GM21576 (cell line): ENCODE data around the gene SCARF2.
A peak's percentile ranks its signal among the peaks of the same experiment; 100 is the strongest.
"Not testable (repeated sequence)": the region's sequence is repeated elsewhere in the genome, so short reads cannot be mapped to it uniquely, and the experiment has no call there.

Experiments
- ATAC-seq: cut with Tn5 transposase; IDR thresholded peaks from one replicate; pipeline ENCODE4 v1.9.1; 2021; ENCODE audit warnings: mild to moderate bottlenecking, moderate library complexity; ENCODE audit not compliant: unreplicated experiment

The SCARF2 gene

GRCh38 chr22:20463324-20464095 is 25.9 kb upstream of the SCARF2 start:
- no peak for ATAC-seq

- no peak for ATAC-seq
Measured at GRCh38 chr22:20459862-20460261, 22.2 kb upstream of the SCARF2 start.

GRCh38 chr22:20459152-20459542 is 21.5 kb upstream of the SCARF2 start:
- ATAC-seq, result no peak

GRCh38 chr22:20458530-20459151 is 21.0 kb upstream of the SCARF2 start:
- ATAC-seq, result no peak

- no peak for ATAC-seq
Measured at GRCh38 chr22:20457506-20458240, 20.0 kb upstream of the SCARF2 start.

- ATAC-seq, result no peak
Measured at GRCh38 chr22:20456722-20457076, 19.1 kb upstream of the SCARF2 start.

- ATAC-seq, result peak; percentile 56
Measured at GRCh38 chr22:20456064-20456721, 18.6 kb upstream of the SCARF2 start.

- no peak for ATAC-seq
Measured at GRCh38 chr22:20455709-20456063, 18.1 kb upstream of the SCARF2 start.

GRCh38 chr22:20453222-20453621 is 15.6 kb upstream of the SCARF2 start:
- ATAC-seq, result no peak

- no peak for ATAC-seq
Measured at GRCh38 chr22:20451920-20452319, 14.3 kb upstream of the SCARF2 start.

GRCh38 chr22:20451129-20451778 is 13.6 kb upstream of the SCARF2 start:
- ATAC-seq, result not testable (repeated sequence)

GRCh38 chr22:20450551-20450906 is 12.9 kb upstream of the SCARF2 start:
- ATAC-seq, result no peak

GRCh38 chr22:20449819-20450550 is 12.4 kb upstream of the SCARF2 start:
- ATAC-seq, result no peak

- no peak for ATAC-seq
Measured at GRCh38 chr22:20448630-20449029, 11.0 kb upstream of the SCARF2 start.

GRCh38 chr22:20446383-20446970 is 8.9 kb upstream of the SCARF2 start:
- ATAC-seq, result no peak

GRCh38 chr22:20444325-20444724 is 6.7 kb upstream of the SCARF2 start:
- no peak for ATAC-seq

GRCh38 chr22:20442485-20443284 is 5.1 kb upstream of the SCARF2 start:
- ATAC-seq, result no peak

- ATAC-seq, result no peak
Measured at GRCh38 chr22:20441631-20442484, 4.2 kb upstream of the SCARF2 start.
